ENCODE results near the gene EVC2. TPM values are rescaled to one million over a fixed set of nuclear protein-coding genes. Genes with fewer than 3 reads are reported as not detected.

Gene EVC2
- total and polyA plus RNA-seq, 10 of the 15 experiments (the other 5 are each of a cell fraction or from before 2014, with no cell fraction given), result 0.34 to 10.4 (median 5.6) TPM

GRCh38 chr4:5654791-5655190 is 53.6 kb downstream of the EVC2 start (continued):
- TF ChIP-seq ZBTB4 (CRISPR knock-in tag; IDR thresholded peaks at IDR 0.05) (no peak), TCF3 (IDR thresholded peaks at IDR 0.05; ENCODE audit: borderline replicate concordance, insufficient read depth, low read depth, low read length) (no peak), PRDM15 (CRISPR knock-in tag; IDR thresholded peaks at IDR 0.05) (no peak), NBN (IDR thresholded peaks at IDR 0.05) (no peak), E2F4 (IDR thresholded peaks at IDR 0.05; ENCODE audit: low read depth, low read length) (no peak), HCFC1 (IDR thresholded peaks at IDR 0.05; ENCODE audit: low read length) (no peak)

Measured in GM12878 (cell line).